ENCODE results near the gene AFAP1. TPM values are rescaled to one million over a fixed set of nuclear protein-coding genes. Genes with fewer than 3 reads are reported as not detected.

AFAP1 gene
- polyA plus RNA-seq, 3 donors = not detected

DNA sequence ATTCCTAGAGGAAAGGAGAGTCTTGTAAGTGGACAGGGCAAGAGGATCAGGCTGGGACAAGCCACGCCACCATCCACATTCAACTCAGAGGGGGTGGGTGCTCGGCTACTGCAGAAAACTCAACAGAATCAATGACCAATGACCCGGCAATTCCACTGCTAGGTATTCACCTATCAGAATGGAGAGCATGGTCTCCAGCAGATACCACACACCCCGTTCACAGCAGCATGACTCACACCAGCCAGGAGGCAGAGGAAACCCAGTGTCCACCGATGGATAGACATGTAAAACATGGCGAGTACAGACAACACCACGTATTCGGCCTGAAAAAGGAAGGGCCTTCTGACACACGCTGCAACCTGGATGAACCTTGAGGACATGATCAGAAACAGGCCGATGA lies 175.9 kb downstream of the AFAP1 start:
- 81% methylated on average over 9 of the region's 10 CpGs for WGBS (ENCODE audit: insufficient coverage)
- no peaks in the 10 kb centered on the region for H3K4me1 ChIP-seq (ENCODE audit: control insufficient read depth in 1 of 2, insufficient read depth in 2 of 2, low read length in 2 of 2)

GRCh38 chr4:7763106-7763505 lies 176.6 kb downstream of the AFAP1 start:
- peaks cover 7 to 18% (median 8%) of the 10 kb centered on the region in 3 donors for H3K27me3 Mint-ChIP-seq (ENCODE audit: low read depth in 3 of 3)
- TF ChIP-seq CTCF (IDR thresholded peaks at IDR 0.05) = no peak
- Histone ChIP-seq H4K20me1 (ENCODE audit: insufficient read depth, low read length) (no peaks in the 10 kb centered on the region), H3K27me3 (ENCODE audit: control insufficient read depth in 2 of 2, insufficient read depth in 2 of 2, low read length in 2 of 2) (no peaks in the 10 kb centered on the region), H3K9me3 (replicated peaks in 1 of 2; ENCODE audit: control insufficient read depth in 1 of 2, insufficient read depth in 1 of 2, low read length in 2 of 2) (no peaks in the 10 kb centered on the region), H3K4me2 (replicated peaks; ENCODE audit: extremely low read depth, low read length, poor library complexity, severe bottlenecking) (no peak overlapping the region), H3K4me1 (ENCODE audit: control insufficient read depth in 1 of 2, insufficient read depth in 2 of 2, low read length in 2 of 2) (no peaks in the 10 kb centered on the region), H3K27ac (ENCODE audit: low read depth in 1 of 2, low read length in 2 of 2) (no peak overlapping the region), H3K36me3 (replicated peaks in 1 of 2; ENCODE audit: control insufficient read depth in 1 of 2, insufficient read depth in 2 of 2, low read length in 2 of 2) (no peaks in the 10 kb centered on the region), H3K9ac (ENCODE audit: insufficient read depth, low read length, poor library complexity, severe bottlenecking) (no peak overlapping the region), H2AFZ (ENCODE audit: insufficient read depth, low read depth, low read length, poor library complexity, severe bottlenecking) (no peak overlapping the region), H3K4me3 (replicated peaks in 1 of 3; ENCODE audit: low read depth in 2 of 3, low read length in 3 of 3) (no peak overlapping the region), H3K79me2 (ENCODE audit: insufficient read depth, low read length) (no peaks in the 10 kb centered on the region)
- peaks cover 0 to 8% of the 10 kb centered on the region in 2 donors for H3K36me3 Mint-ChIP-seq
- peaks cover 0 to 4% (median 0%) of the 10 kb centered on the region in 7 donors for H3K9me3 Mint-ChIP-seq
- no peak overlapping the region for H3K4me3 Mint-ChIP-seq
- H3K27ac Mint-ChIP-seq = no peak overlapping the region
- peaks cover 5% of the 10 kb centered on the region for H3K4me1 Mint-ChIP-seq
- DNase-seq = no peak
- intact Hi-C loops (cut with micrococcal nuclease) = no loop called here
- WGBS (ENCODE audit: insufficient coverage) = 89% methylated on average over 13 of the region's 16 CpGs

More for the DNA sequence above, 175.9 kb downstream of the AFAP1 start:
- no peaks in the 10 kb centered on the region for H3K9me3 ChIP-seq (replicated peaks in 1 of 2; ENCODE audit: control insufficient read depth in 1 of 2, insufficient read depth in 1 of 2, low read length in 2 of 2)
- H4K20me1 ChIP-seq (ENCODE audit: insufficient read depth, low read length) = no peaks in the 10 kb centered on the region
- no peaks in the 10 kb centered on the region for H3K27me3 ChIP-seq (ENCODE audit: control insufficient read depth in 2 of 2, insufficient read depth in 2 of 2, low read length in 2 of 2)
- no peaks in the 10 kb centered on the region for H3K79me2 ChIP-seq (ENCODE audit: insufficient read depth, low read length)
- Mint-ChIP-seq H3K4me3 (no peak overlapping the region), H3K9me3 (peaks cover 0 to 4% (median 0%) of the 10 kb centered on the region in 7 donors), H3K4me1 (peaks cover 5% of the 10 kb centered on the region), H3K27me3 (ENCODE audit: low read depth in 3 of 3) (peaks cover 3 to 13% (median 7%) of the 10 kb centered on the region in 3 donors), H3K27ac (peak overlapping the region in 1 of 7 donors; percentile 17), H3K36me3 (peaks cover 0 to 12% of the 10 kb centered on the region in 2 donors)
- H3K36me3 ChIP-seq (replicated peaks in 1 of 2; ENCODE audit: control insufficient read depth in 1 of 2, insufficient read depth in 2 of 2, low read length in 2 of 2) = no peaks in the 10 kb centered on the region
- DNase-seq = no peak
- no peak overlapping the region for H3K27ac ChIP-seq (ENCODE audit: low read depth in 1 of 2, low read length in 2 of 2)
- no peak overlapping the region for H2AFZ ChIP-seq (ENCODE audit: insufficient read depth, low read depth, low read length, poor library complexity, severe bottlenecking)
- no peak overlapping the region for H3K4me2 ChIP-seq (replicated peaks; ENCODE audit: extremely low read depth, low read length, poor library complexity, severe bottlenecking)
- intact Hi-C loops (cut with micrococcal nuclease) = no loop called here
- no peak for TF ChIP-seq CTCF (IDR thresholded peaks at IDR 0.05)
- H3K9ac ChIP-seq (ENCODE audit: insufficient read depth, low read length, poor library complexity, severe bottlenecking) = no peak overlapping the region
- no peak overlapping the region for H3K4me3 ChIP-seq (replicated peaks in 1 of 3; ENCODE audit: low read depth in 2 of 3, low read length in 3 of 3)
